Body of pancreas (tissue), 4 donors: ENCODE results near the gene SMIM28. TPM values are rescaled to one million over a fixed set of nuclear protein-coding genes. Genes with fewer than 3 reads are reported as not detected.

ENCODE experiments used
- ATAC-seq: fragments of 150-250 bp; one replicate; pipeline ENCODE4 v1.9.1; 2016
- DNase-seq, 4 donors: peaks; one replicate each; pipeline ENCODE4 v3.0.0-alpha.2; 2019
- H3K27ac ChIP-seq, 4 donors: fragments of 200-600 bp; sonication (generic); 1 replicate in 3 of 4; 2 replicates in 1 of 4; pipeline versions ENCODE4 v1.5.1 to v1.6.1; 2016 to 2019; ENCODE audit warnings: mild to moderate bottlenecking in 1 of 4, mixed read lengths in 1 of 4, moderate library complexity in 1 of 4
- H3K27me3 ChIP-seq, 2 donors: fragments of 200-600 bp; sonication (generic); one replicate each; pipeline ENCODE4 v1.6.0; 2016; ENCODE audit warnings: mild to moderate bottlenecking in 1 of 2
- H3K36me3 ChIP-seq, 2 donors: fragments of 200-600 bp; sonication (generic); replicated peaks in 1 of 2; 2 replicates each; pipeline ENCODE4 v1.5.1; 2016; ENCODE audit warnings: low read depth in 2 of 2; ENCODE audit not compliant: insufficient read depth in 1 of 2
- H3K4me1 ChIP-seq: fragments of 200-600 bp; sonication (generic); one replicate; pipeline ENCODE4 v1.6.0; 2016
- H3K4me3 ChIP-seq, 2 donors: fragments of 200-600 bp; sonication (generic); 1 replicate in 1 of 2; 2 replicates in 1 of 2; pipeline ENCODE4 v1.5.1; 2016 to 2019
- H3K9me3 ChIP-seq, 3 donors: fragments of 200-600 bp; sonication (generic); 1 replicate in 2 of 3; 2 replicates in 1 of 3; pipeline ENCODE4 v1.5.1; 2016
- CTCF ChIP-seq, 7 experiments: fragments of 450-650 bp in 4 of 7; fragments of 200-600 bp in 3 of 7; sonication (generic) in 3 of 7; IDR thresholded peaks; one replicate each; pipeline ENCODE4 v1.5.1; 2016 to 2019; ENCODE audit warnings: antibody characterized with exemption in 7 of 7
- POLR2A ChIP-seq, 3 donors: fragments of 450-650 bp; IDR thresholded peaks; one replicate each; pipeline ENCODE4 v1.6.1; 2016; ENCODE audit warnings: antibody characterized with exemption in 3 of 3, mild to moderate bottlenecking in 2 of 3
- WGBS, 2 donors: methylation state at CpG; one replicate each; pipeline ENCODE4 v1.1.5; 2017; 5-methylcytosine and 5-hydroxymethylcytosine counted together
- intact Hi-C: fragments of 100-400 bp; cut with DNase I; formaldehyde crosslinking; loops from one replicate; pipeline ENCODE4 v1.15.1; 2023
- small RNA-seq: library from RNA; depleted of rRNA; stranded (forward); fragments of <200 nt; gene quantifications from one replicate; pipeline ENCODE3, GENCODE V24; 2016
- total RNA-seq, 2 donors: library from RNA; depleted of rRNA; stranded (reverse); fragments of >200 nt; gene quantifications; one replicate each; pipeline ENCODE4 v1.1.0, GENCODE V29; 2016

Gene SMIM28
- total RNA-seq, 2 donors from 2014 or later, result not detected

- H3K27me3 ChIP-seq, result no peaks in the 10 kb centered on the region
- H3K4me1 ChIP-seq, result no peaks in the 10 kb centered on the region
- no peaks in the 10 kb centered on the region for H3K9me3 ChIP-seq
- WGBS, 2 donors, result 80 to 85% methylated on average over 12 of the region's 12 CpGs
- H3K36me3 ChIP-seq, result peaks cover 0 to 4% of the 10 kb centered on the region in 2 donors
- H3K27ac ChIP-seq, result no peak overlapping the region
- intact Hi-C loops, result loop anchor here (5.0 kb wide), 3 partner anchors 83 to 333 kb away; no protein-coding TSS in a partner anchor
- TF ChIP-seq POLR2A (IDR thresholded peaks at IDR 0.05) (no peak), CTCF (IDR thresholded peaks at IDR 0.05) (no peak)
- ATAC-seq, result no peak
- no peak overlapping the region for H3K4me3 ChIP-seq
- DNase-seq, result no peak
Observed at GRCh38 chr6:138429761-138430160, 52.1 kb downstream of the SMIM28 start.

- intact Hi-C loops, result loop anchor here (5.0 kb wide), 2 partner anchors 82 to 332 kb away; no protein-coding TSS in a partner anchor
- H3K9me3 ChIP-seq, result no peaks in the 10 kb centered on the region
- H3K27ac ChIP-seq, result no peak overlapping the region
- H3K4me1 ChIP-seq, result no peaks in the 10 kb centered on the region
- no peak overlapping the region for H3K4me3 ChIP-seq
- peaks cover 0 to 4% of the 10 kb centered on the region in 2 donors for H3K36me3 ChIP-seq
- no peak for TF ChIP-seq POLR2A (IDR thresholded peaks at IDR 0.05)
- TF ChIP-seq CTCF (IDR thresholded peaks at IDR 0.05), result no peak
- WGBS, 2 donors, result 87 to 89% methylated on average over 14 to 25 of the region's 29 CpGs
- no peaks in the 10 kb centered on the region for H3K27me3 ChIP-seq
- DNase-seq, result no peak
- ATAC-seq, result no peak
Observed at GRCh38 chr6:138430361-138431145, 52.8 kb downstream of the SMIM28 start.

GRCh38 chr6:138431256-138432062 is 53.8 kb downstream of the SMIM28 start:
- no peaks in the 10 kb centered on the region for H3K27me3 ChIP-seq
- ATAC-seq (no peak), DNase-seq (no peak)
- no peaks in the 10 kb centered on the region for H3K9me3 ChIP-seq
- no peaks in the 10 kb centered on the region for H3K4me1 ChIP-seq
- H3K27ac ChIP-seq, result no peak overlapping the region
- 79 to 89% methylated on average over 9 to 18 of the region's 19 CpGs for WGBS, 2 donors
- H3K4me3 ChIP-seq, result no peak overlapping the region
- TF ChIP-seq POLR2A (IDR thresholded peaks at IDR 0.05), result no peak
- TF ChIP-seq CTCF (IDR thresholded peaks at IDR 0.05), result no peak
- peaks cover 0 to 4% of the 10 kb centered on the region in 2 donors for H3K36me3 ChIP-seq
- intact Hi-C loops, result loop anchor here (5.0 kb wide), 2 partner anchors 81 to 331 kb away; no protein-coding TSS in a partner anchor

- Histone ChIP-seq H3K36me3 (peaks cover 0 to 4% of the 10 kb centered on the region in 2 donors), H3K9me3 (no peaks in the 10 kb centered on the region), H3K27ac (no peak overlapping the region), H3K27me3 (no peaks in the 10 kb centered on the region), H3K4me3 (no peak overlapping the region), H3K4me1 (no peaks in the 10 kb centered on the region)
- no peak for TF ChIP-seq CTCF (IDR thresholded peaks at IDR 0.05)
- TF ChIP-seq POLR2A (IDR thresholded peaks at IDR 0.05), result no peak
- DNase-seq (no peak), ATAC-seq (no peak)
- intact Hi-C loops, result loop anchor here (5.0 kb wide), 2 partner anchors 80 to 330 kb away; no protein-coding TSS in a partner anchor
- WGBS, 2 donors, result 92 to 100% methylated on average over 5 to 11 of the region's 11 CpGs
Observed at GRCh38 chr6:138432063-138432356, 54.3 kb downstream of the SMIM28 start.

Small RNA genes lying within 50 kb of the gene (small RNA-seq; reads per million reads assigned to genes)
- not detected for gene AL031003.1

Other genes with a start within 250 kb of the SMIM28 start
- gene ARFGEF3, start 216.0 kb upstream of the SMIM28 start, total RNA-seq, result 10 to 100 TPM; 13.5 to 21.8 TPM
- not detected for gene PBOV1, start 159.4 kb upstream of the SMIM28 start, total RNA-seq
- 100 to 1,000 TPM in 1 of 2 donors, 10 to 100 TPM in 1; 33.2 to 181 TPM for gene HEBP2, start 26.3 kb downstream of the SMIM28 start, total RNA-seq
- 1 to 10 TPM; 5.2 to 7.3 TPM for gene NHSL1, start 121.6 kb downstream of the SMIM28 start, total RNA-seq